Mesenchymal stem cell (in vitro differentiated cells and primary cell): ENCODE results near the gene XPO6.

Source experiments
- DNase-seq: peaks from one replicate; pipeline ENCODE4 v3.0.0-alpha.2; 2013
- H2AFZ ChIP-seq: one replicate; pipeline ENCODE4 v1.6.1; 2013; ENCODE audit warnings: low read depth, mild to moderate bottlenecking, control low read depth, inconsistent platforms, low read length, moderate library complexity
- H2AK5ac ChIP-seq: 2 replicates; pipeline ENCODE4 v1.6.1; 2013; ENCODE audit warnings: low read length, moderate library complexity, mild to moderate bottlenecking, inconsistent platforms; ENCODE audit not compliant: severe bottlenecking
- H2BK120ac ChIP-seq: one replicate; pipeline ENCODE4 v1.6.1; 2013; ENCODE audit warnings: low read depth, mild to moderate bottlenecking, inconsistent platforms, low read length, moderate library complexity
- H2BK12ac ChIP-seq, 2 experiments: one replicate each; pipeline ENCODE4 v1.6.1; 2013; ENCODE audit warnings: inconsistent platforms in 2 of 2, low read length in 2 of 2, mild to moderate bottlenecking in 2 of 2, moderate library complexity in 2 of 2, control low read depth in 1 of 2
- H2BK15ac ChIP-seq: one replicate; pipeline ENCODE4 v1.6.1; 2013; ENCODE audit warnings: mild to moderate bottlenecking, low read depth, inconsistent platforms; ENCODE audit not compliant: poor library complexity, severe bottlenecking
- H2BK5ac ChIP-seq: 2 replicates; pipeline ENCODE4 v1.6.1; 2013; ENCODE audit warnings: low read depth, mild to moderate bottlenecking, low read length, control low read depth, inconsistent platforms; ENCODE audit not compliant: poor library complexity, severe bottlenecking
- H3K14ac ChIP-seq, 2 experiments: one replicate each; pipeline ENCODE4 v1.6.1; 2013; ENCODE audit warnings: inconsistent platforms in 2 of 2, low read length in 2 of 2, control low read depth in 1 of 2, mild to moderate bottlenecking in 1 of 2, moderate library complexity in 1 of 2
- H3K18ac ChIP-seq, 2 experiments: one replicate each; pipeline ENCODE4 v1.6.1; 2013; ENCODE audit warnings: inconsistent platforms in 2 of 2, low read length in 2 of 2, control low read depth in 1 of 2, low read depth in 1 of 2, mild to moderate bottlenecking in 1 of 2
- H3K23ac ChIP-seq, 2 experiments: one replicate each; pipeline ENCODE4 v1.6.1; 2013; ENCODE audit warnings: inconsistent platforms in 2 of 2, low read length in 2 of 2, mild to moderate bottlenecking in 2 of 2, moderate library complexity in 2 of 2, control low read depth in 1 of 2
- H3K27ac ChIP-seq: 2 replicates; pipeline ENCODE4 v1.5.1; 2013; ENCODE audit warnings: mild to moderate bottlenecking, moderate library complexity, low read length, control low read depth, inconsistent platforms; ENCODE audit not compliant: poor library complexity, severe bottlenecking
- H3K27me3 ChIP-seq, 2 experiments: 2 replicates each; pipeline versions ENCODE4 v1.6.1 to v1.7.0; 2013; ENCODE audit warnings: low read length in 2 of 2, mild to moderate bottlenecking in 2 of 2, moderate library complexity in 2 of 2, control low read depth in 1 of 2, inconsistent platforms in 1 of 2; ENCODE audit not compliant: control insufficient read depth in 1 of 2, insufficient read depth in 1 of 2
- H3K36me3 ChIP-seq, 2 experiments: 2 replicates each; pipeline versions ENCODE4 v1.6.1 to v1.7.0; 2013; ENCODE audit warnings: low read length in 2 of 2, control low read depth in 1 of 2, inconsistent platforms in 1 of 2, low read depth in 1 of 2, mild to moderate bottlenecking in 1 of 2; ENCODE audit not compliant: insufficient read depth in 2 of 2, control insufficient read depth in 1 of 2
- H3K4ac ChIP-seq, 2 experiments: one replicate each; pipeline ENCODE4 v1.6.1; 2013; ENCODE audit warnings: inconsistent platforms in 2 of 2, low read length in 2 of 2, mild to moderate bottlenecking in 2 of 2, moderate library complexity in 2 of 2, control low read depth in 1 of 2, low read depth in 1 of 2
- H3K4me1 ChIP-seq: 2 replicates; pipeline ENCODE4 v1.6.1; 2013; ENCODE audit warnings: low read depth, low read length, control low read depth; ENCODE audit not compliant: control insufficient read depth, insufficient read depth
- H3K4me2 ChIP-seq: 2 replicates; pipeline ENCODE4 v1.6.1; 2013; ENCODE audit warnings: low read length, mild to moderate bottlenecking, inconsistent platforms; ENCODE audit not compliant: poor library complexity, severe bottlenecking
- H3K4me3 ChIP-seq, 2 experiments: 2 replicates each; pipeline versions ENCODE4 v1.5.1 to v1.7.0; 2013; ENCODE audit warnings: low read length in 2 of 2, mild to moderate bottlenecking in 2 of 2, control low read depth in 1 of 2, low read depth in 1 of 2; ENCODE audit not compliant: insufficient read depth in 1 of 2
- H3K79me1 ChIP-seq: replicated peaks from 2 replicates; pipeline ENCODE4 v1.6.1; 2013; ENCODE audit warnings: mild to moderate bottlenecking, control low read depth, low read length, inconsistent platforms; ENCODE audit not compliant: poor library complexity, severe bottlenecking
- H3K9ac ChIP-seq: 2 replicates; pipeline ENCODE4 v1.7.0; 2013; ENCODE audit warnings: mild to moderate bottlenecking, low read length, moderate library complexity
- H3K9me3 ChIP-seq: 2 replicates; pipeline ENCODE4 v1.7.0; 2013; ENCODE audit warnings: mild to moderate bottlenecking, low read length; ENCODE audit not compliant: control insufficient read depth
- H4K8ac ChIP-seq: one replicate; pipeline ENCODE4 v1.6.1; 2013; ENCODE audit warnings: inconsistent platforms, mild to moderate bottlenecking, low read length, moderate library complexity
- H4K91ac ChIP-seq: one replicate; pipeline ENCODE4 v1.6.1; 2013; ENCODE audit warnings: mild to moderate bottlenecking, low read length, inconsistent platforms
- WGBS: methylation state at CpG from one replicate; pipeline ENCODE4 v1.1.7; 2013; ENCODE audit warnings: mixed read lengths; 5-methylcytosine and 5-hydroxymethylcytosine counted together

Gene XPO6

GRCh38 chr16:28107232-28107631 lies 104.5 kb downstream of the XPO6 start:
- H3K4me1 ChIP-seq = peaks cover 3% of the 10 kb centered on the region
- H3K79me1 ChIP-seq = peaks cover 36% of the 10 kb centered on the region
- DNase-seq = no peak
- no peak overlapping the region for H2AFZ ChIP-seq
- no peak overlapping the region for H2BK15ac ChIP-seq
- no peak overlapping the region for H4K91ac ChIP-seq
- H3K4me3 ChIP-seq = no peak overlapping the region
- no peak overlapping the region for H2BK5ac ChIP-seq
- H3K14ac ChIP-seq = no peak overlapping the region
- H3K18ac ChIP-seq = no peak overlapping the region
- H3K27ac ChIP-seq = no peak overlapping the region
- no peak overlapping the region for H3K4ac ChIP-seq
- H3K4me2 ChIP-seq = no peak overlapping the region
- H3K9ac ChIP-seq = no peak overlapping the region
- no peak overlapping the region for H2AK5ac ChIP-seq
- H3K27me3 ChIP-seq = no peaks in the 10 kb centered on the region
- H3K23ac ChIP-seq = no peak overlapping the region
- no peak overlapping the region for H4K8ac ChIP-seq
- H3K9me3 ChIP-seq = no peaks in the 10 kb centered on the region
- peaks cover 76 to 99% of the 10 kb centered on the region in 2 experiments for H3K36me3 ChIP-seq
- 99% methylated on average over 5 of the region's 8 CpGs for WGBS
- H2BK120ac ChIP-seq = no peak overlapping the region
- H2BK12ac ChIP-seq = no peak overlapping the region

- peaks cover 76 to 99% of the 10 kb centered on the region in 2 experiments for H3K36me3 ChIP-seq
- H2BK15ac ChIP-seq = no peak overlapping the region
- H3K79me1 ChIP-seq = peaks cover 35% of the 10 kb centered on the region
- no peak overlapping the region for H3K18ac ChIP-seq
- H4K91ac ChIP-seq = no peak overlapping the region
- no peak overlapping the region for H3K23ac ChIP-seq
- peaks cover under 1% of the 10 kb centered on the region for H3K4me1 ChIP-seq
- H2AK5ac ChIP-seq = no peak overlapping the region
- no peak overlapping the region for H3K27ac ChIP-seq
- H3K27me3 ChIP-seq = no peaks in the 10 kb centered on the region
- no peak overlapping the region for H2BK12ac ChIP-seq
- H3K14ac ChIP-seq = no peak overlapping the region
- DNase-seq = no peak
- no peak overlapping the region for H3K9ac ChIP-seq
- H4K8ac ChIP-seq = no peak overlapping the region
- H2BK5ac ChIP-seq = no peak overlapping the region
- no peak overlapping the region for H2AFZ ChIP-seq
- no peaks in the 10 kb centered on the region for H3K9me3 ChIP-seq
- 96% methylated on average over 4 of the region's 5 CpGs for WGBS
- H3K4me2 ChIP-seq = no peak overlapping the region
- H3K4me3 ChIP-seq = no peak overlapping the region
- H3K4ac ChIP-seq = no peak overlapping the region
- no peak overlapping the region for H2BK120ac ChIP-seq
Observed at GRCh38 chr16:28106467-28107215, 105.1 kb downstream of the XPO6 start.

- no peak overlapping the region for H3K4ac ChIP-seq
- H2BK12ac ChIP-seq = no peak overlapping the region
- no peak overlapping the region for H4K8ac ChIP-seq
- peaks cover 81 to 99% of the 10 kb centered on the region in 2 experiments for H3K36me3 ChIP-seq
- H3K9me3 ChIP-seq = no peaks in the 10 kb centered on the region
- no peak overlapping the region for H4K91ac ChIP-seq
- no peak overlapping the region for H3K23ac ChIP-seq
- no peaks in the 10 kb centered on the region for H3K27me3 ChIP-seq
- no peak overlapping the region for H3K4me2 ChIP-seq
- peaks cover 42% of the 10 kb centered on the region for H3K79me1 ChIP-seq
- no peak overlapping the region for H2AK5ac ChIP-seq
- no peak overlapping the region for H3K4me3 ChIP-seq
- no peak overlapping the region for H2BK120ac ChIP-seq
- H2AFZ ChIP-seq = no peak overlapping the region
- H2BK15ac ChIP-seq = no peak overlapping the region
- no peaks in the 10 kb centered on the region for H3K4me1 ChIP-seq
- no peak overlapping the region for H3K27ac ChIP-seq
- H3K18ac ChIP-seq = no peak overlapping the region
- H3K14ac ChIP-seq = no peak overlapping the region
- DNase-seq = no peak
- H3K9ac ChIP-seq = no peak overlapping the region
- no peak overlapping the region for H2BK5ac ChIP-seq
- 96% methylated on average over 6 of the region's 7 CpGs for WGBS
Observed at GRCh38 chr16:28105954-28106353, 105.8 kb downstream of the XPO6 start.

- no peak overlapping the region for H3K27ac ChIP-seq
- H3K4me1 ChIP-seq = no peaks in the 10 kb centered on the region
- H3K9ac ChIP-seq = no peak overlapping the region
- H2BK12ac ChIP-seq = no peak overlapping the region
- no peak overlapping the region for H3K4ac ChIP-seq
- peaks cover 84 to 99% of the 10 kb centered on the region in 2 experiments for H3K36me3 ChIP-seq
- H4K91ac ChIP-seq = no peak overlapping the region
- peaks cover 47% of the 10 kb centered on the region for H3K79me1 ChIP-seq
- H2AFZ ChIP-seq = no peak overlapping the region
- H2BK5ac ChIP-seq = no peak overlapping the region
- DNase-seq = no peak
- H4K8ac ChIP-seq = no peak overlapping the region
- no peak overlapping the region for H3K14ac ChIP-seq
- no peak overlapping the region for H3K4me2 ChIP-seq
- no peaks in the 10 kb centered on the region for H3K27me3 ChIP-seq
- H3K23ac ChIP-seq = no peak overlapping the region
- no peak overlapping the region for H2BK120ac ChIP-seq
- 100% methylated on average over 3 of the region's 3 CpGs for WGBS
- H2AK5ac ChIP-seq = no peak overlapping the region
- H3K4me3 ChIP-seq = no peak overlapping the region
- H3K9me3 ChIP-seq = no peaks in the 10 kb centered on the region
- H3K18ac ChIP-seq = no peak overlapping the region
- H2BK15ac ChIP-seq = no peak overlapping the region
Observed at GRCh38 chr16:28105297-28105696, 106.5 kb downstream of the XPO6 start.
